Measurements from ENCODE around the gene MZB1.
"Not testable (repeated sequence)": the region's sequence is repeated elsewhere in the genome, so short reads cannot be mapped to it uniquely, and the experiment has no call there.

Gene MZB1

DNA sequence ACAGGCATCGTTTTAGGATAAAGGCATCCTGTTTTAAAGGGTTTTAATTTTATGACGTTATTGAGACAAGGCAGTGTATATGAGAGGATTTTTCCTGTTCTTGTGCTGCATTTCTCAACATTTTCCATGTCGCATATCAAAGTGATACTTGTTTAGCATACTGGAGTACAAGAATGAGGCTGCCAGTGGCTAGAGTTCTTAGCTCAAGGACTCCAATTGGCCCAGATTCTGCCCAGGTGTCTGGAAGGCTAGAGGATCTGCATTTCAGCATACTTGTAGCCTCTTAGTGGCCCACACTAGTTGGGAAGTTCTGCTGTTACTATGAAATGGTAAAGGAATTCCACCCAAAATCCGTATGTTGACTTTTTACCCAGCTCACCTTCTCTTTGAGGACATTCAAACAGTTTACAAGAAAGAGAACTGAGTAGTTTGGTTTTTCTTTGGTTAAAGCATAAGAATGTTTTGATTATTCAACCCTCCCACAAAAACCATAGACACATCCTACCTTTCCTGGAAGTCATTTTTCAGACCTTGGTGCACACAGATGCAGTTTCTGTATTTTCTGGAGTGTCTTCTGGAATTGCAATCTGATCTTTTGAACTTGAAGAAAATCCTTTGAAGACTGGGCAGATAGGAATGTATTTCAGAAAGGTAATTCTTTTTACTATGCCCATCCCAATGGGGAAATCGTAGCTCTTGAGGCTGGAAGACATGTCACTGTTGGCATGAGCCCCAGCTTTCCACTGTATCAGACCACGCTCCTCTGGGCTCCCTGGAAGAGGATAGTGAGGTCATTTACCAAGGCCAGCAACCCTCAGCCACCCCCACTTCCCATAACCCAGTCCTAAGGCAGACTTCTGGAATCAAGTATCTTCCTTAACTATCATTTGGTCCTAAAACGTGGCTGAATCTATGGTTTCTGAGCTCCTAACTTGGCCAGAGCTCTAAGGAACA is 18.0 kb downstream of the MZB1 start:
- no peak for DNase-seq

DNA sequence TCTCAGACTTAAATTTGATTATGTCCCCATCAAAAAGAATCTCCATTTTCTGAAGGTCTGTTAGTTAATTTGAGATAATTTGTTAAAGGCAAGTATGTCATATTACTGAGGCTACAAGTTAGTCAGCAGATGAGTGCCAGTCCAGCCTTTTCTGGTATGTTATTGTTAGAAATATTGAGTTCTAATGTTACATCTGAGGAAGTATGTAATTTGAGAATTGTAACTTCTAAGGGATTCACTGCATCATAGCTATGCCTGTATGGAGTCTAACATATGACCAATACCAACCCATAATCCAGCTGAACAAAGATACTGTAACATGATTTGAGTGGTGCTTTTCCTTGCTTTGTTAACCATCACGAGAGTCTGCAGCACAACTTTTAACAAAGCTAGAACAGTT is 20.5 kb downstream of the MZB1 start:
- no peak for DNase-seq

DNA sequence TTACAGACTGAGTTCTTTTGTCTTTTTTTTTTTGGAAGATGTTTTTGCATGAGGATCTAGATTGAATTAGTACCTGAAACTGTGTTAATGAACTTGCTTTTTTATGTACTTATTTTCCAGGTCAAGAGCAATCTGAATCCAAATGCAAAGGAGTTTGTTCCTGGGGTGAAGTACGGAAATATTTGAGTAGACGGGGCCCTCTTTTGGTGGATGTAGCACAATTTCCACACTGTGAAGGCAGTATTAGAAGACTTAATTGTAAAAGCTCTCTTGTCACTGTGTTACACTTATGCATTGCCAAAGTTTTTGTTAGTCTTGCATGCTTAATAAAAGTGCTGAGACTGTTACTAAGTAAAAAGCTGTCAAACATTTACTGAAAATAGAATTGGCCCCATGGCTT is 21.1 kb downstream of the MZB1 start:
- DNase-seq = no peak

DNA sequence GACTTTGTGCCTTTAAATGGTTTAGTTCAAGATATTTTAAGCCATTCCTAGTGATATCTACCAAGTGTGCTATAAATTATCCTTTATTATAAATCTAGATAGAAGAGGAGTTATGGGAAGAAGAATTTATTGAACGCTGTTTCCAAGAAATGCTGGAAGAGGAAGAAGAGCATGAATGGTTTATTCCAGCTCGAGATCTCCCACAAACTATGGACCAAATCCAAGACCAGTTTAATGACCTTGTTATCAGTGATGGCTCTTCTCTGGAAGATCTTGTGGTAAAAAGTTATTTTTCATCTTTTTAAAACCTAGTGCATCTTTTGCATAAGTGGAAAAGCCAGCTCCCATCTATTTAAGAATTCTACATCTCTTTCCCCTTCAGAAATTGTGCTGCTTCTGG is 25.2 kb downstream of the MZB1 start:
- DNase-seq = no peak

DNA sequence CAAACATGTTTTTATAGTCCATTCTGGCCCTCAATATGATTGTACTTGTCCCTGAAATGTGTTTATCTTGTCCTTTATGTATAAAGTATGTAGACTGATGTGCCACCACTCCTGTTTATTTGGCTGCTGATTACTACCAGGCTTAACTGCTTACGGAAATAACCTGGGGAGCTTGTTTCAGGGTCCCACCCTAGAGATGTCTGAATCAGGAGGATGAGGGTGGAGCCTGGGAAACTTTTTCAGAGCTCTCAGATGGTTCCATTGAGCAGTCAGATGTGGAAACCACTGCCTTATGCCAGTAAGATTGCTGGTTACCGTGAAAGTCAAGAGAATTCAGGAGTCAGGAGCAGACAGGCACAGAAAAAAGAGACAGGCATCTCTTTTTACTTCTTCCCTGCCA is 25.8 kb downstream of the MZB1 start:
- no peak for DNase-seq

DNA sequence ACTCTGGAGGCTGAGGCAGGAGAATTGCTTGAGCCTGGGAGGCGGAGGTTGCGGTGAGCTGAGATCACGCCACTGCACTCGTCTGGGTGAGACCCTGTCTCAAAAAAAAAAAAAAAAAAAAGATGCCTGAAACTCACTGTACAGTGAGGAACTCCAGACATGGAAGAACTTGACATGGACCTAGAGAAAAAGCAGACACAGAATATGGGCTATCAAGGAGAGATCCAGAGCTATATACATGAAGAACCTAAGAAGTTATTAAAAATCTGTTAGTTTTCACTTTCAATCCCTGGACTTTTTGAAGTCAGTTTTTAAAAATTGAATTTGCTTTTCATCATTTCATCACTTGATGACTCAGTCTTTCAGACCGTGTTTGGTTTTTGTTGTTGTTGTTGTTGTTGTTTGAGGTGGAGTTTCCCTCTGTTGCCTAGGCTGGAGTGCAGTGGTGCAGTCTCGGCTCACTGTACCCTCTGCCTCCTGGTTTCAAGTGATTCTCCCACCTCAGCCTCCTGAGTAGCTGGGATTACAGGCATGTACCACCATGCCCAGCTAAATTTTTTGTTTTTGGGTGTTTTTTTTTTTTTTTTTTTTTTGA is 27.8 kb downstream of the MZB1 start:
- DNase-seq = no peak

DNA sequence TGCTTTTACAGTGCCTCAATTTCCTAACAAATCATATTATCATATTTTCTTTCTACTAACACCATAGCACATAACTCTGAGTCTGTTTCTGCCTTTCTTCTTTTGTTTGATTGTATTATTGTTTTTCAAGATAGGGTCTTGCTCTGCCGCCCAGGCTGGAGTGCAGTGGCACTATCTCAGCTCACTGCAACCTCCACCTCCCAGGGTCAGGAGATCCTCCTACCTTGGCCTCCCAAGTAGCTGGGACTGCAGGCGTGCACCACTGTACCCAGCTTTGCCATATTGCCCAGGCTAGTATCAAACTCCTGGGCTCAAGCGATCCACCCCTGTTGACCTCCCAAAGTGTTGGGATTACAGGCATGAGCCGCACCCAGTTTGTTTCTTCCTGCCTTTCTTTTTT is 29.3 kb downstream of the MZB1 start:
- no peak for DNase-seq

DNA sequence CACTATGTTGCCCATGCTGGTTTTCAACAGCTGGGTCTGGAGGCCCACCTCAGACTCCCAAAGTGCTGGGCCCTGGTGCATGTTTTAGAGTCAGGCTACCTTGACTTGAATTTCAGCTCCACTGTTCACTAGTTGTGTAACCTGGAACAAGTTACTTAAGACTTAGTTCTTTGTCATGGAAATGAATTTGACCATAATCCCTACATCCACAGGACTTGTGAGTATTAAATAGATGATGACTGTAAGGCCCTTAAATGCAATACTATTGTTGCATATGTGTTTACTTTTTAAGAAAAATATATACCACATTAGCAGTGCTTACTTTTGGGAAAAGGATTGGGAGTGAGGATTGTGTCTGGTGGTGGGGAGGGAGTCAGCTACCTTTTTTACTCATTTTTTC is 31.6 kb downstream of the MZB1 start:
- DNase-seq = no peak

DNA sequence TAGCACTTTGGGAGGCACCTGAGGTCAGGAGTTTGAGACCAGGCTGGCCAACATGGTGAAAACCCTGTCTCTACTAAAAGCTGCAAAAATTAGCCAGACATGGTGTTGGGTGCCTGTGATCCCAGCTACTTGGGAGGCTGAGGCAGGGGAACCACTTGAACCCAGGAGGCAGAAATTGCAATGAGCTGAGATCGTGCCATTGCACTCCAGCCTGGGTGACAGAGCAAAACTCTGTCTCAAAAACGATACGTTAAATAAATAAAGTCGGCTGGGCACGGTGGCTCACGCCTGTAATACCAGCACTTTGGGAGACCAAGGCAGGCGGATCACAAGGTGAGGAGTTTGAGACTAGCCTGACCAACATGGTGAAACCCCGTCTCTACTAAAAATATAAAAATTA is 33.8 kb downstream of the MZB1 start:
- DNase-seq = not testable (repeated sequence)

DNA sequence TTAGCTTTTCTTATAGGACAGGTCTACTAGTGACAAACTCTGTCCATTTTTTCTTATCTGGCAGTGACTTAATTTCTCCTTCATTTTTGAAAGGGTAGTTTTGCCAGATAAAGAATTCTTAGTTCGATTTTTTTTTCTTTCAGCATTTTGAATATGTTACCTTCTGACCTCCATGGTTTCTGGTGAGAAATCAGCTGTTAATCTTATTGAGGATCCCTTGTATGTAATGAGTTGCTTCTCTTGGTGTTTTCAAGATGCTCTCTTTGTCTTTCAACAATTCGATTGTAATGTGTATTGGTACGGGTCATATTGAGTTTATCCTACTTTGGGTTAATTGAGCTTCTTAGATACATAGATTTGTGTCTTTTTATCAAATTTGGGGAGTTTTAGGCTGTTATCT is 35.5 kb downstream of the MZB1 start:
- no peak for DNase-seq

DNA sequence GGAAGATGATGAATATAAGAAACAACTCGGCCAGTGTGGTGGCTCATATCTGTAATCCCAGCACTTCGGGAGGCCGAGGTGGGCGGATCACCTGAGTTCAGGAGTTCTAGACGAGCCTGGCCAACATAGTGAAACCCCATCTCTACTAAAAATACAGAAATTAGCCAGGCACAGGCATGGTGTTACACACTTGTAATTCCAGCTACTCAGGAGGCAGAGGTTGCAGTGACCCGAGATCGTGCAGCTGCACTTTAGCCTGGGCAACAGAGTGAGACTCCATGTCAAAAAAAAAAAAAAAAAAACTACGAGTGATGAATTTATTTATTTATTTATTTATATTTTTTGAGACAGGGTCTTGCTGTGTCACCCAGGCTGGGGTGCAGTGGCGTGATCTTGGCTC is 41.9 kb downstream of the MZB1 start:
- not testable (repeated sequence) for DNase-seq

DNA sequence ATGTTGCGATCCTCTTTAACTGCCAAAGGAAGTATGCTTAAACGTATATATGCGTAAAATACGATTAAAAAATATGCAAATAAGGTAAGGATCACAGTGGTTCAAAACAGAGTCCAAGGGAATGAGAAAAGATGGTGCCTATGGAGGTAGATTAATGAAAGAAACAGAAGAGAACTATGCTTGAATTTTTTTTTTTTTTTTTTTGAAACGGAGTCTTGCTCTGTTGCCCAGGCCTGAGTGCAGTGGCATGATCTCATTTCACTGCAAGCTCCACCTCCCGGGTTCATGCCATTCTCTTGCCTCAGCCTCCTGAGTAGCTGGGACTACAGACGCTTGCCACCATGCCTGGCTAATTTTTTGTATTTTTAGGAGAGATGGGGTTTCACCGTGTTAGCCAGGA is 44.3 kb downstream of the MZB1 start:
- DNase-seq = not testable (repeated sequence)

DNA sequence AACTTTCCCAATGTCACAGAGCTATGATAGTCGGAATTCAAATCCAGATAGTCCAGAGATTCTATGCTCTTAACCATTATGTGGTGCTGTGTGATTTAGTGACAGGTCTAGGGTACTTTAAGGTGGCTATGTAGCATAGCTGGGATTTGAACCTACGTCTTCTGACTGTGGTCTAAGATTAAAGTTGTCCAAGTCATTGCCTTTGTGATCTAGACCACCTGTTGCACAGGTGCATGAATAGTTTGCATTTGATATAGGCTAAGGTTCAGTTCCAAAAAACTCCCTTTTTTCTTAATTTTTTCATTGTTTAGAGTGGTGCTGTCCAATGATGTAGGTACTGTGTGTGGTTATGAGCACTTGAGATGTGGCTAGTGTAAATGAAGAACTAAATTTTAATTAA is 45.5 kb downstream of the MZB1 start:
- DNase-seq = no peak

DNA sequence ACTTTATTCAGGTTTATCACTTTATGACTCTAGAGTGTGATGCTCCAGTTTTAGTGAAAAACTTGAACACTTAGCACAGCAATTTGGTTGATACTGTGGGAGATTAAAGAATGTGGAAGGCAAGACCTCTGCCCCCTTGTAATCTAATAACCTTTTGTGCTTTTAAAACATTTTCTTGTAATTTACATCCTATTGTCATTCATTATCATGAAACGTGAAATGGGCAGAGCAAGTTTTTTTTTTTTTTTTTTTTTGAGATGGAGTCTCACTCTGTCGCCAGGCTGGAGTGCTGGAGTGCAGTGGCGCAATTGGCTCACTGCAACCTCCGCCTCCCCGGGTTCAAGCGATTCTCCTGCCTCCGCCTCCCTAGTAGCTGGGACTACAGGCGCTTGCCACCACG is 46.2 kb downstream of the MZB1 start:
- DNase-seq = no peak

DNA sequence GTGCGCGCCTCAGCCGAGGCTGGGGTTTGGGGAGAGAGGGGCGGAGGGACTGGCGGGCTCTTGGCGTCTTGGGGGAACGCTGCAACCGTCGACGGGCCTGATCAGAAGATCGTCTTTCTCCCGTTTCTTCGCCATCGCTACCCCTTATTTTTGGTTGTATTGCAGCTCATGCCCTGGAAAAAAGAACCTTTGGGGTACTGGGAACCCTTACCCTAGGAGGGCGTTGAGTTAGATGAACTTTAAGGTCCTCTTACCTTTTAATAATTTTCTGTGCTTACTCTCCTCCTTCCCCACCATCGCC is 47.3 kb downstream of the MZB1 start:
- no peak for DNase-seq

DNA sequence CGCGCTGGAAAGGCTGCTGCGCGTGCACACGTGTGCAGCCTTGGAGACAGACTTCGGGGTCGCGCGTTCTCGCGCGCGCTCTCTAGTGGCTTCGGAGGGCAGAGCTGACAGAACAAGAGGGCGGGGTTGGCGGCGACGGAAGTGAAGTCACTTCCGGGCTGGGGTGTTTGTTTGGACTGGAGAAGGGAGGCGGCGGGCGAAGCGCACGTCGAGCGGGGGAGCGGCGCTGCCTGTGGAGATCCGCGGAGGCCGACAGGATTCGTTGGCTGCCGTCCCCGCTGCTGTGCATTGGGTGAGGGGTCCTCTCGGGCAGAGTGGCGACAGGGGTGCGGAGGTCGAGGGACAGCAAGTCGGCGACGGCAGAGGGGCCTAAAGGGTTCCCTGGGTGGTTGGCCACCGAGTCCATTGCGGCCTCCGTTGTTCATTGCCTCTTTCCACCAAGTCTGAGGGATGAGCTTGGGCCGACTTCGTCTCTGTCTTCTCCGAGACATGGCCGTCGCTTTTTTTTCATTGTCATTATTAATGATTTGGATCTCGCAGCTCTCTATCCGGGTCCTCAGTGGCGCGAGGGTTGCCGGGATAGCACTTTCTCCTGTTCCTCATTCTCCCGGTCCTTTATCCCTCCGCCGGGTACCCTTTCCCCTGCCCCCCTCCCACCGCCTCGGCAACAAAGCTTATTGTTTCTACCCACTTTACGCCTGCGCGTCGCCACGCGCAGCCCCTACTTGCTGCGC is 47.9 kb downstream of the MZB1 start, which contains the start of gene PAIP2:
TSS of gene PAIP2 (plus strand) at position 166 of the 734 bp plus-strand sequence. CDS start 21,931 bp downstream, outside the sequence.
- DNase-seq = peak; percentile 94

DNA sequence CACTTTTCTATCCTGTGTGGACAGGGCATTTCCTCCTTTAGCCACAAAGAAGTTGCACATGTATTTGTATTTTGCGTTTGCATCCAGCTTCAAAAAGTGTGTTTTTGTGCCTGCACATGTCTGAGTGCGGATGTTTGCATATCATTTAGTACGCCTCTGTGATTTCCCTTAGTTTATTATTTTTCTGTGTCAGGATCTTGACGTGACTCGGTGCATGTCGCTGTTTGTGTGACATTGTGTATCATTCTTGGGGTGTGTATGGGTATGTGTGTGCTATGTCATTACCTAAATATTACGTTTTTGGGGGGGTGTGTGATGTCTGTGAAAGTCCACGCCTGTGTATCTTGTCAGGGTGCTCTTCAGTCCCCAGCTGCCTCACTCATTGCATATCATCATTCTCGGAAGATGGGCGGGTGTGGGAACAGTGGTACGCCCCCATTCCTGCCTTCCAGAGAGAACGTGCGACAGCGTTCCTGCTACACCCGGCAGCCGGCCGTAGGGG is 48.5 kb downstream of the MZB1 start:
- DNase-seq = no peak

DNA sequence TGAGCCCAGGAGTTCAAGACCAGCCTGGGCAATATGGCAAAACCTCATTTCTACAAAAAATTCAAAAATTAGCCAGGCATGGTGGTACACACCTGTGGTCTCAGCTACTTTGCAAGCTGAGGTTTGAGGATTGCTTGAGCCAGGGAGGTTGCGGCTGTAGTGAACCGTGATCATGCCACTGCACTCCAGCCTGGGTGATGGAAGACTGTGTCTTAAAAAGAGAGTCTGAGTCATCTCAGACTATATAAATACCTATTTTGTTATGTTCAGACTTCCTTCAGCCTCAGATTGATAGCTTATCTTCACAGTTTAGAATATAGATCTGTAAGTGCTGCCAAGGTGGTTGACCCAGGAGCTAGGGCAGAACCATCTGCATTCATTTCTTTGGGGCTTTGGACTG is 49.7 kb downstream of the MZB1 start:
- no peak for DNase-seq

Measured in stimulated activated CD4-positive, alpha-beta T cell treated with anti-CD3 and anti-CD28 coated beads, Interleukin-12 subunit alpha, Interleukin-12 subunit beta, amount 100 ng/mL, for 4 hours (primary cell).